NCI-H748 treated with DMSO at 0.1 percent for 48 hours (cell line): ENCODE results near the gene RAB3GAP2.
"Not testable (repeated sequence)": the region's sequence is repeated elsewhere in the genome, so short reads cannot be mapped to it uniquely, and the experiment has no call there.

ENCODE experiments used
- DNase-seq: peaks from one replicate; lab custom pipeline; 2025; lab: John Stamatoyannopoulos, UW

RAB3GAP2 gene

GRCh38 chr1:220283625-220284024, 11.4 kb upstream of the RAB3GAP2 start:
- no peak for DNase-seq

DNA sequence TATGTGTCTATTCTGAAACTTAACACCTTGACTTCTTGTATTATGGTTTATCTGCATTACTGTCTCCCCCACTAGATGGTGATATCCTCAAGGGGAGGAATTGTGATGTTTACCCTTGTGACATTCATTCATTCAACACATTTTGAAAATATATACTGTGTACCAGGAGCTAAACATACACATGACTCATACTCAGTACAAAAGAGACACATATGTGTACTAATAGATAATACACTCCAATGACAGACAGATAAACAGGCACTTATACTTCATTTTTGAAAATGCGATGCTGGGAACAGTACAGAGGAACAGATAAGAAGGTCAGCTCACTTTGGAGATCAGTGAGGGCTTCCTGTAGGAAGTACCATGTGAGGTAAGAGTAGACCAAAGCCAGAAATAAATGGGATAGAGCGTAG, 8.9 kb upstream of the RAB3GAP2 start:
- DNase-seq = no peak

GRCh38 chr1:220280249-220280648, 8.0 kb upstream of the RAB3GAP2 start:
- no peak for DNase-seq

DNA sequence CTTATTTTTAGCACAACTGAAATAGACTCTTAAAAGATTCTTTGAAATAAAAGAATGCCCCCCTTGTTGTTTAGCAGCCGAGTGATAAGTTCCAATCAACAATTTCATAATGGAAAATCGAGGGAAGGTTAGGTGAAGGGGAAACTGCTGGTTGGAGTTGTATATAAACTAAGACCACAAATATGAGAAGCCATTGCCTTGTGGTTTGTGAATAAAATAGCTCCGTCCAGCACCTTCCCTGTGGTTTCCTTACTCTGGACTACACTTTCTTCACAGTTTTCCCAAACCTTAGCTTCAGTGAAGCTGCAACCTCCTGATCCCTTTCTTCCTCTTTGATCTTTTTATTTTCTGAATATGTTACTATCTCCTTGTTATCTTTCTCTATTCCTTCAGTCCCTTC, 6.7 kb upstream of the RAB3GAP2 start:
- DNase-seq = no peak

- DNase-seq = no peak
Measured at GRCh38 chr1:220275430-220275829, 3.2 kb upstream of the RAB3GAP2 start.

DNA sequence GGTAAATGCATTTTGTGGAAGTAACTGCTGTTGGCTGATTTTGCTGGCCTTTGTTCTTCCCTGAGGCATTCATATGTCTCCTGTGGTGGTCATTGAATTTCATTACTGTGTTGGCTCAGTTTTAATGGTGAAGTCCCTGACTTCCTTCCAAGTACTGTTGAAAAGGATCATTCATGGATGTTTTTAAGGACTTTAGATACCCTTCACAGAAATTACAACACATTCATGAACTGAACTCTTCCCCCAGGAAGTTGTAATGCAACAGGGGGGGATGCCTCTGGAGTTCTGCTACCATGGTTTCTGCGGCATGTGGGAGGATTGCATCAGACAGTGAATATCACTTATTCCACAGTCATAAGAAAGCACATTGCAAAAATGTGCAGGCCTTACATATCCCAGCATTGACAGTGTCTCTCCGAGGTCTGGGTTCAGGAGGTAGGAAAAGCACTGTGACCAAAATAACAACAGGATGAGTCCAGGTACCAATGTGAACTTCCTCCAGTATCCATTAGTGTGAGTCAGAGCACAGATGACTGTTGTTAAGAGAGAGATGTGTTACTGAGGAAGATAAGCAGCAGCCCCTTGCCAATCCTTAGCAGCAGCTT, 2.1 kb upstream of the RAB3GAP2 start:
- no peak for DNase-seq

DNA sequence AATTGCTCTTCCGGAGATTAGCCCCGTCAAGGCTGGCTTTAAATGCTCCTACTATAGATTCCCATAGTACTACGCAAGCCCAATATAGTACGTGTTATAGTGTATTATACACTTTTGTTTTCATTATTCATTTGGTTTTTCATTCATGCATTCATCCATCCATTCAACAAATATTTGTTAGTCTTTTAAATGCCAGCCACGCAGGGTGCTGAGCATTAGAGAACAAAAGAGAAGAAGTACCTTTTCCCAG, 513 bp upstream of the RAB3GAP2 start:
- peak; percentile 67 for DNase-seq

GRCh38 chr1:220271706-220272046, 577 bp downstream of the RAB3GAP2 start:
- no peak for DNase-seq

GRCh38 chr1:220269036-220269435, 3.2 kb downstream of the RAB3GAP2 start:
- no peak for DNase-seq

GRCh38 chr1:220267630-220268029, 4.6 kb downstream of the RAB3GAP2 start:
- DNase-seq = no peak

DNA sequence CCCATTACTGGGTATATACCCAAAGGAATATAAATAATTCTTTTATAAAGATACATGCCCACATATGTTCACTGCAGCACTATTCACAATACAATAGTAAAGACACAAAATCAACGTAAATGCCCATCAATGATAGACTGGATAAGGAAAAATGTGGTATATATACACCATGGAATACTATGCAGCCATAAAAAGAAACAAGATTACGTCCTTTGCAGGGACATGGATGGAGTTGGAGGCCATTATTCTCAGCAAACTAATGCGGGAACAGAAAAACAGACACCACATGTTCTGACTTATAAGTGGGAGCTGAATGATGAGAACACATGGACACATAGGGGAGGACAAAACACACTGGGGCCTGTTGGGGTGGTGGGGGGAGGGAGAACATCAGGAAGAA, 12.0 kb downstream of the RAB3GAP2 start:
- not testable (repeated sequence) for DNase-seq

- DNase-seq = not testable (repeated sequence)
Measured at GRCh38 chr1:220259756-220260155, 12.5 kb downstream of the RAB3GAP2 start.

DNA sequence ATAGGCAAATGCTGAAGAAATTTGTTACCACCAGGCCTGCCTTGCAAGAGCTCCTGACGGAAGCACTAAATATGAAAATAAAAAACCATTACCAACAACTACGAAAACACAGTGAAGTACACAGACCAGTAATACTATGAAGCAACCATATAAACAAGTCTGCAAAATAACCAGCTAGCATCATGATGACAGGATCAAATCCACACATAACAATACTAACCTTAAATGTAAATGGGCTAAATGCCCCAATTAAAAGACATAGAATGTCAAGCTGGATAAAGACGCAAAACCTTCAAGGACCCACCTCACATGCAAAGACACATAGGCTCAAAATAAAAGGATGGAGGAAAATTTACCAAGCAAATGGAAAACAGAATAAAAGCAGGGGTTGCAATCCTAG, 16.1 kb downstream of the RAB3GAP2 start:
- not testable (repeated sequence) for DNase-seq

DNA sequence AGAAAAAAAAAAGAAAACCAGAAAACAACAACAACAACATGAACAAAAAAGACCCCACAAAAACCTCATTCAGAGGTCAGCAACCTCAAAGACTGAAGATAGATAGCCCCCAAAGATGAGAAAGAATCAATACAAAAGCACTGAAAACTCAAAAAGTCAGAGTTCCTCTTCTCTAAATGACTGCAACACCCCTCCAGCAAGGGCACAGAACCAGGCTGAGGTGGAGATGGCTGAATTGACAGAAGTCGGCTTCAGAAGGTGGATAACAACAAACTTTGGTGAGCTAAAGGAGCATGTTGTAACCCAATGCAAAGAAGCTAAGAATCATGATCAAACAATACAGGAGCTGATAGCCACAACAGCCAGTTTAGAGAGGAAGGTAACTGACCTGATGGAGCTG, 17.0 kb downstream of the RAB3GAP2 start:
- no peak for DNase-seq

- DNase-seq = not testable (repeated sequence)
Measured at GRCh38 chr1:220253290-220253689, 19.0 kb downstream of the RAB3GAP2 start.

- DNase-seq = no peak
Measured at GRCh38 chr1:220251272-220251671, 21.0 kb downstream of the RAB3GAP2 start.

- no peak for DNase-seq
Measured at GRCh38 chr1:220250681-220251080, 21.6 kb downstream of the RAB3GAP2 start.

DNA sequence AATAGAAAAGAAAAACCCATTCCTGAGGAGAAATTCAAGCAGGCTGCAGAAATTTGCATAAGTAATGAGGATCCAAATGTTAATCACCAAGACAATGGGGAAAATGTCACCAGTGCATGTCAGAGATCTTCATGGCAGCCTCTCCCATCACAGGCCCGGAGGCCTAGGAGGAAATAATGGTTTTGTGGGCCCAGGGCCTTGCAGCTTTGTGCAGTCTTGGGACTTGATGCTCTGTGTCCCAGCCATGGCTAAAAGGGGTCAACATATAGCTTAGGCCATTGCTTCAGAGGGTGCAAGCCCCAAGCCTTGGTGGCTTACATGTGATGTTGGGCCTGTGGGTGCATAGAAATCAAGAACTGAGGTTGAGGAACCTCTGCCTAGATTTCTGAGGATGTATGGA, 22.7 kb downstream of the RAB3GAP2 start:
- DNase-seq = no peak

DNA sequence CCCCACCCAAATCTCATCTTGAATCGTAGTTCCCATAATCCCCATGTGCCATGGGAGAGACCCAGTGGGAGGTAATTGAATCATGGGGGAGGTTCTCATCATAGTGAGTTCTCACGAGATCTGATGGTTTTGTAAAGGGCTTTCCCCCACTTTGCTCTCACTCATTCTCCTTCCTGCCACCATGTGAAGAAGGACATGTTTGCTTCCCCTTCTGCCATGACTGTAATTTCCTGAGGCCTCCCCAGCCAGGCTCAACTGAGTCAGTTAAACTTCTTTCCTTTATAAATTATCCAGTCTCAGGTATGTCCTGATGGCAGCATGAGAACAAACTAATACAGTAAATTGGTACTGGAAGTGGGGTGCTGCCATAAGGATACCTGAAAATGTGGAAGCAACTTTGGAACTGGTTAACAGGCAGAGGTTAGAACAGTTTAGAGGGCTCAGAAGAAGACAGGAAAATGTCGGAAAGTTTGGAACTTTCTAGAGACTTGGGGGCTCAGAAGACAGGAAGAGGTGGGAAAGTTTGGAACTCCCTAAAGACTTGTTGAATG, 23.5 kb downstream of the RAB3GAP2 start:
- not testable (repeated sequence) for DNase-seq

- not testable (repeated sequence) for DNase-seq
Measured at GRCh38 chr1:220245900-220246299, 26.4 kb downstream of the RAB3GAP2 start.

DNA sequence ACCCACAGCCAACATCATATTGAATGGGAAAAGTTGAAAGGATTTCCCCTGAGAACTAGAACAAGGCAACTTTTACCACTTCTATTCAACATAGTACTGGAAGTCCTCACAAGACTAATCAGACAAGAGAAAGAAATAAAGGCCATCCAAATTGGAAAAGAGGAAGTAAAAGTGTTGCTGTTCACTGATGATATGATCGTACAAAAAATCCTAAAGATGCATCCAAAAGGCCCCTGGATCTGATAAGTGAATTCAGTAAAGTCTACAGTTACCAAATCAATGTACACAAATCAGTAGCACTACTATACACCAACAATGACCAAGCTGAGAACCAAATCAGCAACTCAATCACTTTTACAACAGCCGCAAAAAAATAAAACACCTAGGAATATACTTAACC, 28.3 kb downstream of the RAB3GAP2 start:
- no peak for DNase-seq

GRCh38 chr1:220241072-220241663, 31.1 kb downstream of the RAB3GAP2 start:
- no peak for DNase-seq

GRCh38 chr1:220239966-220240365, 32.3 kb downstream of the RAB3GAP2 start:
- DNase-seq = no peak

DNA sequence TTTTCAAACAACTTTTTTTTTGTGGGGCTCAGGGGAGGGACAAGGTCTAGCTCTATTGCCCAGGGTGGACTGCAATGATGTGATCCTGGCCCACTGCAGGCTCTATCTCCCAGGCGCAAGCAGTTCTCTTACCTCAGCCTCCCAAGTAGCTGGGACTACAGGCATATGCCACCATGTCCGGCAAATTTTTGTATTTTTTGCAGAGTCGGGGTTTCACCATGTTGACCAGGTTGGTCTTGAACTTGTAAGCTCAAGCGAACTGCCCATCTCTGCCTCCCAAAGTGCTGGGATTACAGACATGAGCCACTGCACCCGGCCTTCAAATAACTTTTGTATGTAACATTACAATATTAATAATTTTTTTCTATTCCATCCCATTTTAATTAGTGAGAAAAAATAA, 33.0 kb downstream of the RAB3GAP2 start:
- DNase-seq = no peak
